Neural progenitor cell (in vitro differentiated cells): ENCODE measurements around the gene PPP2R5C. TPM values are rescaled to one million over a fixed set of nuclear protein-coding genes. Genes with fewer than 3 reads are reported as not detected.

Experiments
- DNase-seq: peaks from one replicate; pipeline ENCODE4 v3.0.0-alpha.2; 2016; ENCODE audit warnings: low spot score
- H2AFZ ChIP-seq: fragments of 200-600 bp; sonication (generic); replicated peaks from 2 replicates; pipeline ENCODE4 v1.6.1; 2016; ENCODE audit warnings: antibody characterized with exemption
- H3F3A ChIP-seq: fragments of 200-600 bp; sonication (generic); 2 replicates; pipeline ENCODE4 v1.6.1; 2016; ENCODE audit warnings: antibody characterized with exemption, low read depth
- H3K27ac ChIP-seq: fragments of 200-600 bp; sonication (generic); 2 replicates; pipeline ENCODE4 v1.5.1; 2016; ENCODE audit warnings: mild to moderate bottlenecking
- H3K27me3 ChIP-seq: fragments of 200-600 bp; sonication (generic); 2 replicates; pipeline ENCODE4 v1.6.1; 2016; ENCODE audit warnings: mild to moderate bottlenecking, moderate library complexity
- H3K36me3 ChIP-seq: fragments of 200-600 bp; sonication (generic); 2 replicates; pipeline ENCODE4 v1.5.1; 2016
- H3K4me1 ChIP-seq: fragments of 200-600 bp; sonication (generic); 2 replicates; pipeline ENCODE4 v1.6.1; 2016; ENCODE audit warnings: mixed run types
- H3K4me2 ChIP-seq: fragments of 200-600 bp; sonication (generic); 2 replicates; pipeline ENCODE4 v1.6.1; 2016
- H3K4me3 ChIP-seq: fragments of 200-600 bp; sonication (generic); 2 replicates; pipeline ENCODE4 v1.5.1; 2016
- H3K79me2 ChIP-seq: fragments of 200-600 bp; sonication (generic); 2 replicates; pipeline ENCODE4 v1.6.1; 2016; ENCODE audit warnings: low read depth
- H3K9ac ChIP-seq: fragments of 200-600 bp; sonication (generic); 2 replicates; pipeline ENCODE4 v1.6.1; 2016
- H3K9me3 ChIP-seq: fragments of 200-600 bp; sonication (generic); 2 replicates; pipeline ENCODE4 v1.5.1; 2016; ENCODE audit warnings: low read depth
- H4K20me1 ChIP-seq: fragments of 200-600 bp; sonication (generic); 2 replicates; pipeline ENCODE4 v1.6.1; 2016; ENCODE audit warnings: low read depth
- H3K27ac Mint-ChIP-seq: 3 replicates; pipeline ENCODE4 v1.8.0; 2021; ENCODE audit warnings: mixed read lengths
- H3K27me3 Mint-ChIP-seq: 2 replicates; pipeline ENCODE4 v1.8.0; 2022; ENCODE audit warnings: low read depth, mild to moderate bottlenecking, inconsistent platforms, moderate library complexity, mixed read lengths; ENCODE audit not compliant: insufficient read depth
- H3K36me3 Mint-ChIP-seq: 3 replicates; pipeline ENCODE4 v1.8.0; 2021; ENCODE audit warnings: mixed read lengths
- H3K4me1 Mint-ChIP-seq: 3 replicates; pipeline ENCODE4 v1.8.0; 2021; ENCODE audit warnings: mixed read lengths
- H3K4me3 Mint-ChIP-seq: 3 replicates; pipeline ENCODE4 v1.8.0; 2021; ENCODE audit warnings: mild to moderate bottlenecking, moderate library complexity, mixed read lengths
- H3K9me3 Mint-ChIP-seq: 3 replicates; pipeline ENCODE4 v1.8.0; 2020; ENCODE audit warnings: mixed read lengths
- CTCF ChIP-seq: fragments of 200-600 bp; sonication (generic); IDR thresholded peaks from 2 replicates; pipeline ENCODE4 v1.5.1; 2017; ENCODE audit warnings: antibody characterized with exemption, mild to moderate bottlenecking
- EZH2 ChIP-seq: fragments of 200-600 bp; sonication (generic); IDR thresholded peaks from 2 replicates; pipeline ENCODE4 v1.6.1; 2017; ENCODE audit warnings: antibody characterized with exemption, mild to moderate bottlenecking, moderate library complexity
- EZH2phosphoT487 ChIP-seq: fragments of 200-600 bp; sonication (generic); IDR thresholded peaks from 2 replicates; pipeline ENCODE4 v1.6.1; 2017; ENCODE audit warnings: antibody characterized with exemption
- total RNA-seq: library from RNA; depleted of rRNA; stranded (reverse); fragments of >200 nt; gene quantifications from 2 replicates; pipeline ENCODE4 v1.2.3, GENCODE V29; 2015; ENCODE audit warnings: low replicate concordance

PPP2R5C gene
- total RNA-seq, 1 donor from 2014 or later, result 183 TPM

- Histone ChIP-seq H3K9ac (no peak overlapping the region), H3F3A (no peaks in the 10 kb centered on the region), H2AFZ (no peak overlapping the region), H3K79me2 (no peaks in the 10 kb centered on the region), H3K9me3 (no peaks in the 10 kb centered on the region), H3K27ac (no peak overlapping the region), H3K4me3 (no peak overlapping the region), H3K4me2 (no peak overlapping the region), H3K36me3 (no peaks in the 10 kb centered on the region), H4K20me1 (no peaks in the 10 kb centered on the region), H3K4me1 (no peaks in the 10 kb centered on the region), H3K27me3 (no peaks in the 10 kb centered on the region)
- no peak overlapping the region for H3K4me3 Mint-ChIP-seq
- H3K36me3 Mint-ChIP-seq, result peaks cover 3% of the 10 kb centered on the region
- DNase-seq, result no peak
- no peak for TF ChIP-seq EZH2phosphoT487
- TF ChIP-seq CTCF, result no peak
- TF ChIP-seq EZH2, result no peak
- no peaks in the 10 kb centered on the region for H3K9me3 Mint-ChIP-seq
- H3K27me3 Mint-ChIP-seq, result peaks cover 6% of the 10 kb centered on the region
- H3K27ac Mint-ChIP-seq, result no peak overlapping the region
- no peaks in the 10 kb centered on the region for H3K4me1 Mint-ChIP-seq
Observed at GRCh38 chr14:101928415-101928841, 166.9 kb downstream of the PPP2R5C start.

DNA sequence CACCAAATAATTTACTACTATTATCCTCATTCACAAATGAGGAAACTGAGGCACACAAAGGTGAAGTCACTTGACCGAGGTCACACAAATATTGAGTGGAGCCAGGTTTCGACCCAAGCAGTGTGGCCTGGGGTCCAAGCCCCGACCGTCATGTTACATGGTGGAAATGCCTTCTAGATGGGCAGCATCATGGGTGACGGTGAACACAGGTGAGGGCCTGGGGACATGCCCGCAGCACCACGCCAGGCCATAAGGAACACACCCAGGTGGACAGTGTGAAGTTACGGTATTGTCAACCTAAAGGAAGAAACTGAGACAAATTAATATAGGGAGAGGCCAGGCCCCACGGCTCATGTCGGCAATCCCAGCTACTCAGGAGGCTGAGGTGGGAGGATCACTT is 167.6 kb downstream of the PPP2R5C start:
- Mint-ChIP-seq H3K36me3 (peaks cover 3% of the 10 kb centered on the region), H3K4me1 (no peaks in the 10 kb centered on the region), H3K9me3 (no peaks in the 10 kb centered on the region), H3K4me3 (no peak overlapping the region), H3K27me3 (peaks cover 6% of the 10 kb centered on the region), H3K27ac (no peak overlapping the region)
- no peaks in the 10 kb centered on the region for H3K79me2 ChIP-seq
- H3K9me3 ChIP-seq, result no peaks in the 10 kb centered on the region
- H4K20me1 ChIP-seq, result no peaks in the 10 kb centered on the region
- H3K4me3 ChIP-seq, result no peak overlapping the region
- no peak for DNase-seq
- no peak overlapping the region for H2AFZ ChIP-seq
- no peak overlapping the region for H3K9ac ChIP-seq
- no peak overlapping the region for H3K4me2 ChIP-seq
- no peak overlapping the region for H3K27ac ChIP-seq
- H3K36me3 ChIP-seq, result no peaks in the 10 kb centered on the region
- TF ChIP-seq CTCF (no peak), EZH2phosphoT487 (no peak), EZH2 (no peak)
- H3K4me1 ChIP-seq, result no peaks in the 10 kb centered on the region
- no peaks in the 10 kb centered on the region for H3K27me3 ChIP-seq
- H3F3A ChIP-seq, result no peaks in the 10 kb centered on the region

GRCh38 chr14:101929946-101930345 is 168.4 kb downstream of the PPP2R5C start:
- DNase-seq, result no peak
- Histone ChIP-seq H3K79me2 (no peaks in the 10 kb centered on the region), H3K9ac (no peak overlapping the region), H3K36me3 (no peaks in the 10 kb centered on the region), H3K4me1 (no peaks in the 10 kb centered on the region), H3K4me2 (no peak overlapping the region), H4K20me1 (no peaks in the 10 kb centered on the region), H3K9me3 (no peaks in the 10 kb centered on the region), H3F3A (no peaks in the 10 kb centered on the region), H3K27ac (no peak overlapping the region), H2AFZ (no peak overlapping the region), H3K4me3 (no peak overlapping the region), H3K27me3 (no peaks in the 10 kb centered on the region)
- Mint-ChIP-seq H3K4me1 (no peaks in the 10 kb centered on the region), H3K9me3 (no peaks in the 10 kb centered on the region), H3K27me3 (peaks cover 6% of the 10 kb centered on the region), H3K4me3 (no peak overlapping the region), H3K36me3 (peaks cover under 1% of the 10 kb centered on the region), H3K27ac (no peak overlapping the region)
- TF ChIP-seq EZH2, result no peak
- no peak for TF ChIP-seq CTCF
- no peak for TF ChIP-seq EZH2phosphoT487
